ENCODE measurements around the gene MBOAT7. TPM values are rescaled to one million over a fixed set of nuclear protein-coding genes. Genes with fewer than 3 reads are reported as not detected.
A peak's percentile ranks its signal among the peaks of the same experiment; 100 is the strongest.

MBOAT7 gene
- total and polyA plus RNA-seq, 8 donors = 18.8 to 47.2 (median 30.1) TPM

DNA sequence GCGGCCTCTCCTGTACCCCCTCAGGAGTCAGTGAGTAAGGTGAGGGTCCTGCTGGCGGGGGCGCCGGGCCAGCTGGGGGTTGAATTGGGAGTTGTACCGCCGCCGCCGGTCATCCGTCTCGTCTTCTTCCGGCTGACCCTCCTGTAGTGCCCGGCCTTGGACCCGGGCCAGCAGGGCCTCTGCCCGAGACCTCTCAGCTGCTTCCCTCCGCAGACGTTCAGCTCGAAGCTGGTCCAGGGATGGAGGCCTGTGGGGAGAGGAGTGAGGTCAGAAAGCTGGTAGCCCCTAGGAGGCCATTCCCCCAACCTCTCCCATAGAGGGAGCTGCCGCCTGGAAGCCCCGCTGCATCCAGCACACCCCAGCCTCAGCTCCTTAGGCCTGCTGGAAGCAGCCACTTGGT, 33.7 kb downstream of the MBOAT7 start:
- H3K9me3 ChIP-seq = no peaks in the 10 kb centered on the region
- TF ChIP-seq, protein P1, sequence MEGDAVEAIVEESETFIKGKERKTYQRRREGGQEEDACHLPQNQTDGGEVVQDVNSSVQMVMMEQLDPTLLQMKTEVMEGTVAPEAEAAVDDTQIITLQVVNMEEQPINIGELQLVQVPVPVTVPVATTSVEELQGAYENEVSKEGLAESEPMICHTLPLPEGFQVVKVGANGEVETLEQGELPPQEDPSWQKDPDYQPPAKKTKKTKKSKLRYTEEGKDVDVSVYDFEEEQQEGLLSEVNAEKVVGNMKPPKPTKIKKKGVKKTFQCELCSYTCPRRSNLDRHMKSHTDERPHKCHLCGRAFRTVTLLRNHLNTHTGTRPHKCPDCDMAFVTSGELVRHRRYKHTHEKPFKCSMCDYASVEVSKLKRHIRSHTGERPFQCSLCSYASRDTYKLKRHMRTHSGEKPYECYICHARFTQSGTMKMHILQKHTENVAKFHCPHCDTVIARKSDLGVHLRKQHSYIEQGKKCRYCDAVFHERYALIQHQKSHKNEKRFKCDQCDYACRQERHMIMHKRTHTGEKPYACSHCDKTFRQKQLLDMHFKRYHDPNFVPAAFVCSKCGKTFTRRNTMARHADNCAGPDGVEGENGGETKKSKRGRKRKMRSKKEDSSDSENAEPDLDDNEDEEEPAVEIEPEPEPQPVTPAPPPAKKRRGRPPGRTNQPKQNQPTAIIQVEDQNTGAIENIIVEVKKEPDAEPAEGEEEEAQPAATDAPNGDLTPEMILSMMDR (IDR thresholded peaks at IDR 0.05) = no peak
- no peaks in the 10 kb centered on the region for H3K27me3 ChIP-seq
- H3K4me1 ChIP-seq = peaks cover 3 to 10% (median 9%) of the 10 kb centered on the region in 3 donors
- WGBS, 2 donors = 71 to 75% methylated on average over 19 of the region's 19 CpGs
- H3K4me3 ChIP-seq = no peak overlapping the region
- no peak overlapping the region for H3K27ac ChIP-seq
- peaks cover 8 to 68% (median 28%) of the 10 kb centered on the region in 3 donors for H3K36me3 ChIP-seq
- no peak for FAIRE-seq
- ATAC-seq = no peak
- peak in 1 of 6 donors; percentile 57 for DNase-seq
- intact Hi-C loops (cut with DNase I) = no loop called here

DNA sequence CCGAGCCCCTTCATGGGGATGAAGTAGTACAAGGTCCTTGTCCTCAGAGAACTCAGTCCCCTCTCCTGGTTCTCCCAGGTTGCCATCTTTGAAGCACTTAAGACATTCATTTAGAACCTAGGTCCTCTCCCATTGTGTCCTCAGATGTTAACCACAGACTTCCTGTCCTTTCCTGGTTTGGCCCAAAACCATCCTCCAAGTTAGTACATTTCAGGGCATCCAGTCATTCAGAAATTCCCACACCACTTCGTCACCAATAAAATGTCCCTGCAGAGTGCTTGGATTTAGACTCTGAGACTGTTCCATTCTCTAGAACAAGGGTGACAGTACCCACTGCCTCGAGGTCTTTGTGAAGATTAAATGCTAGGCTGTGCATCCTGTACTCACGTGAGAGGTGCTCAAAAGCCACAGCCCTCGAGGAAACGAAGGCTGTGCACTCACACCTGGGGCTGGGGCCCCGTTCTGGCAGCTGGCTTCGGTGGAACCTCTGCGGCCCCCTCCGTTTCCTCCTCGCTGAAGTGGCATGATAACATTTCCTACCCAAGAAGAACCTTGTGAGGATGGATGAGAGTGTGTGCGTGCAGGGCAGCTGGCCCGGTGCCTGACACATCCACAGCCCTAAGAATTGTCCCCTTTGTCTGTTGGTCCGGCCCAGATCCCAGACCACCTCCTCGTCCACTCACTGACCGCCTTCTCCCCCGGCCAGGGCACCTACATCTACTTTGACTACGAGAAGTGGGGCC, 34.6 kb downstream of the MBOAT7 start:
- TF ChIP-seq, protein P1 (IDR thresholded peaks at IDR 0.05) = no peak
- H3K9me3 ChIP-seq = no peaks in the 10 kb centered on the region
- peaks cover 8 to 68% (median 29%) of the 10 kb centered on the region in 3 donors for H3K36me3 ChIP-seq
- no peaks in the 10 kb centered on the region for H3K27me3 ChIP-seq
- no peak for DNase-seq
- H3K27ac ChIP-seq = no peak overlapping the region
- H3K4me1 ChIP-seq = peaks cover 0 to 4% (median 4%) of the 10 kb centered on the region in 3 donors
- H3K4me3 ChIP-seq = no peak overlapping the region
- FAIRE-seq = no peak
- WGBS, 2 donors = 77 to 81% methylated on average over 18 of the region's 18 CpGs
- no peak for ATAC-seq
- intact Hi-C loops (cut with DNase I) = no loop called here

- Histone ChIP-seq H3K4me3 (no peak overlapping the region), H3K27ac (no peak overlapping the region), H3K27me3 (no peaks in the 10 kb centered on the region), H3K4me1 (peaks cover 0 to 4% (median 4%) of the 10 kb centered on the region in 3 donors), H3K9me3 (no peaks in the 10 kb centered on the region), H3K36me3 (peaks cover 8 to 71% (median 38%) of the 10 kb centered on the region in 3 donors)
- FAIRE-seq = no peak
- DNase-seq = peak in 1 of 6 donors; percentile 47
- TF ChIP-seq, protein P1 (IDR thresholded peaks at IDR 0.05) = no peak
- 87 to 89% methylated on average over 10 of the region's 10 CpGs for WGBS, 2 donors
- intact Hi-C loops (cut with DNase I) = no loop called here
- peak in 1 of 4 donors; percentile 11 for ATAC-seq
Measured at GRCh38 chr19:54153731-54154326, 35.6 kb downstream of the MBOAT7 start.

- DNase-seq (peak in 1 of 6 donors; percentile 41), FAIRE-seq (no peak), ATAC-seq (peak in 2 of 4 donors; percentile 15 to 17)
- peaks cover 8 to 79% (median 46%) of the 10 kb centered on the region in 3 donors for H3K36me3 ChIP-seq
- no peak overlapping the region for H3K4me3 ChIP-seq
- H3K27me3 ChIP-seq = no peaks in the 10 kb centered on the region
- TF ChIP-seq, protein P1 (IDR thresholded peaks at IDR 0.05) = no peak
- 88 to 91% methylated on average over 24 to 25 of the region's 25 CpGs for WGBS, 2 donors
- intact Hi-C loops (cut with DNase I) = no loop called here
- H3K27ac ChIP-seq = no peak overlapping the region
- H3K4me1 ChIP-seq = no peaks in the 10 kb centered on the region
- H3K9me3 ChIP-seq = no peaks in the 10 kb centered on the region
Measured at GRCh38 chr19:54152878-54153524, 36.4 kb downstream of the MBOAT7 start.

All from pancreas (tissue), 10 donors.